ENCODE data around the gene APRT. TPM values are rescaled to one million over a fixed set of nuclear protein-coding genes. Genes with fewer than 3 reads are reported as not detected.

APRT gene
- total and polyA plus RNA-seq, 9 of the 15 experiments (the other 6 are each of a cell fraction or from before 2014, with no cell fraction given): 41.7 to 409 (median 146) TPM

DNA sequence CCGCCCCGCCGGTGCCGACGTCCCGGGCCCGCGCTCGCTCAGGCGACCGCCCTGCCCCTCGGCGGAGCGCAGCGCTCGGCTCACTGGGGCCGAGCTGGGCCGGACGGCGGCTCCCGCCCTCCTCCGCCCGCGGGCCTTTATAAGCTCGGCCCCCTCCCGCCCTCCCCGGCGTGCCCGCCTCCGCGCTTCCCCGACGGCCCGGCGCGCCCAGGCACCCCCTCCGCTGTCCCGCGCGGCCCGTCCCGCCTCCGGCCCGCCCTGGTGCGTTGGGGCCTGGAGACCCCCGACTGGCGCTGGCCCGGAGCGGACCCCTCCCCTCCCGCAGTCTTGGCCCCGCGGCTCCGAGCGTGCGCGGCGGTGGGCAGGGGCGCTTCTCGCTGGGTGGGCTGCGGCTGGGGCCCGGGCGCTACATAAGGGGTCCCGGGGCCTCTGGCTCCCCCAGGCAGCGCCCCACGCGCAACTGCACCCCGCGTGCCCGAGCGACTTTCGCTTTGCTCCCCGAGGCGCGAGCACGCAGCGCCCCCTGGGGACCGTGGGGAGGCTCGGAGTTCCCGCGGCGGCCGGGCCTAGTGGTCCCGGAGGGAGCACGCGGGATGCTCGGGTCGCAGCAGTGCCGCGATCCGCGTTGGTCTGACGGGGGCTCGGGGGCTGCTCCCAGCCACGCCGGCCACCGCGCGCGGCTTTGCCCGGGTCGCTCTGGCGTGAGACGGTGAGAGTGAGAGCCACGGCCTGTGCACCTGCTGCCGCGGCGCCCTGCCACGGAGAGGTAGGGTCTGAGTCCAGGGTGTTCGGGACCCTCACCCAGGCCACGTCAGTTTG lies 26.4 kb downstream of the APRT start, which contains the start of gene PIEZO1 (continued):
- TF ChIP-seq, protein P1, sequence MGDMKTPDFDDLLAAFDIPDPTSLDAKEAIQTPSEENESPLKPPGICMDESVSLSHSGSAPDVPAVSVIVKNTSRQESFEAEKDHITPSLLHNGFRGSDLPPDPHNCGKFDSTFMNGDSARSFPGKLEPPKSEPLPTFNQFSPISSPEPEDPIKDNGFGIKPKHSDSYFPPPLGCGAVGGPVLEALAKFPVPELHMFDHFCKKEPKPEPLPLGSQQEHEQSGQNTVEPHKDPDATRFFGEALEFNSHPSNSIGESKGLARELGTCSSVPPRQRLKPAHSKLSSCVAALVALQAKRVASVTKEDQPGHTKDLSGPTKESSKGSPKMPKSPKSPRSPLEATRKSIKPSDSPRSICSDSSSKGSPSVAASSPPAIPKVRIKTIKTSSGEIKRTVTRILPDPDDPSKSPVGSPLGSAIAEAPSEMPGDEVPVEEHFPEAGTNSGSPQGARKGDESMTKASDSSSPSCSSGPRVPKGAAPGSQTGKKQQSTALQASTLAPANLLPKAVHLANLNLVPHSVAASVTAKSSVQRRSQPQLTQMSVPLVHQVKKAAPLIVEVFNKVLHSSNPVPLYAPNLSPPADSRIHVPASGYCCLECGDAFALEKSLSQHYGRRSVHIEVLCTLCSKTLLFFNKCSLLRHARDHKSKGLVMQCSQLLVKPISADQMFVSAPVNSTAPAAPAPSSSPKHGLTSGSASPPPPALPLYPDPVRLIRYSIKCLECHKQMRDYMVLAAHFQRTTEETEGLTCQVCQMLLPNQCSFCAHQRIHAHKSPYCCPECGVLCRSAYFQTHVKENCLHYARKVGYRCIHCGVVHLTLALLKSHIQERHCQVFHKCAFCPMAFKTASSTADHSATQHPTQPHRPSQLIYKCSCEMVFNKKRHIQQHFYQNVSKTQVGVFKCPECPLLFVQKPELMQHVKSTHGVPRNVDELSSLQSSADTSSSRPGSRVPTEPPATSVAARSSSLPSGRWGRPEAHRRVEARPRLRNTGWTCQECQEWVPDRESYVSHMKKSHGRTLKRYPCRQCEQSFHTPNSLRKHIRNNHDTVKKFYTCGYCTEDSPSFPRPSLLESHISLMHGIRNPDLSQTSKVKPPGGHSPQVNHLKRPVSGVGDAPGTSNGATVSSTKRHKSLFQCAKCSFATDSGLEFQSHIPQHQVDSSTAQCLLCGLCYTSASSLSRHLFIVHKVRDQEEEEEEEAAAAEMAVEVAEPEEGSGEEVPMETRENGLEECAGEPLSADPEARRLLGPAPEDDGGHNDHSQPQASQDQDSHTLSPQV (IDR thresholded peaks at IDR 0.05): peak; percentile 79
- TF ChIP-seq ARID1B (IDR thresholded peaks at IDR 0.05) (no peak), SMARCC2 (IDR thresholded peaks at IDR 0.05; ENCODE audit: low read depth) (peak; percentile 23; the same call in 1 of the 2 replicates), MAFK (IDR thresholded peaks at IDR 0.05; ENCODE audit: low read length) (no peak), ZNF165 (CRISPR knock-in tag; IDR thresholded peaks at IDR 0.05; ENCODE audit: borderline replicate concordance) (no peak), RBBP5 (IDR thresholded peaks at IDR 0.05; ENCODE audit: borderline replicate concordance, insufficient read depth, low read length, poor library complexity, severe bottlenecking) (peak; percentile 55), HEY1 (CRISPR knock-in tag; IDR thresholded peaks at IDR 0.05; ENCODE audit: borderline replicate concordance) (no peak), SPI1 (IDR thresholded peaks at IDR 0.05; ENCODE audit: borderline replicate concordance, low read depth, low read length) (no peak), KLF1 (tag; IDR thresholded peaks at IDR 0.05) (peak; percentile 57; the same call in 1 of the 2 replicates), SREBF2 (CRISPR knock-in tag; IDR thresholded peaks at IDR 0.05) (no peak), RHOXF2B (CRISPR knock-in tag; conservative IDR thresholded peaks at IDR 0.05) (no peak), BCL6 (CRISPR knock-in tag; IDR thresholded peaks at IDR 0.05) (no peak), ZNF431 (CRISPR knock-in tag; IDR thresholded peaks at IDR 0.05) (peak; percentile 88), NRF1 (conservative IDR thresholded peaks at IDR 0.05 in 1 of 2, IDR thresholded peaks at IDR 0.05 in 1 of 2) (peak; percentile 49 to 64; a peak in 3 of 4 replicates)
- TF ChIP-seq, protein P2, sequence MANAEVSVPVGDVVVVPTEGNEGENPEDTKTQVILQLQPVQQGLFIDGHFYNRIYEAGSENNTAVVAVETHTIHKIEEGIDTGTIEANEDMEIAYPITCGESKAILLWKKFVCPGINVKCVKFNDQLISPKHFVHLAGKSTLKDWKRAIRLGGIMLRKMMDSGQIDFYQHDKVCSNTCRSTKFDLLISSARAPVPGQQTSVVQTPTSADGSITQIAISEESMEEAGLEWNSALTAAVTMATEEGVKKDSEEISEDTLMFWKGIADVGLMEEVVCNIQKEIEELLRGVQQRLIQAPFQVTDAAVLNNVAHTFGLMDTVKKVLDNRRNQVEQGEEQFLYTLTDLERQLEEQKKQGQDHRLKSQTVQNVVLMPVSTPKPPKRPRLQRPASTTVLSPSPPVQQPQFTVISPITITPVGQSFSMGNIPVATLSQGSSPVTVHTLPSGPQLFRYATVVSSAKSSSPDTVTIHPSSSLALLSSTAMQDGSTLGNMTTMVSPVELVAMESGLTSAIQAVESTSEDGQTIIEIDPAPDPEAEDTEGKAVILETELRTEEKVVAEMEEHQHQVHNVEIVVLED (CRISPR knock-in tag; IDR thresholded peaks at IDR 0.05): no peak
- TF ChIP-seq, protein P3, sequence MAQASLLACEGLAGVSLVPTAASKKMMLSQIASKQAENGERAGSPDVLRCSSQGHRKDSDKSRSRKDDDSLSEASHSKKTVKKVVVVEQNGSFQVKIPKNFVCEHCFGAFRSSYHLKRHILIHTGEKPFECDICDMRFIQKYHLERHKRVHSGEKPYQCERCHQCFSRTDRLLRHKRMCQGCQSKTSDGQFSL (CRISPR knock-in tag; IDR thresholded peaks at IDR 0.05): peak; percentile 81
- TF ChIP-seq, protein P3 (tag; IDR thresholded peaks at IDR 0.05): 0 out of 4 replicates have a peak, but pooled peaks of 1 of the 2 experiments have one; percentile 13
